Activated CD8-positive, alpha-beta memory T cell treated with anti-CD3 and anti-CD28 coated beads, Interleukin-2, amount 50 U/mL, for 48 hours (primary cell): ENCODE measurements around the gene SLC9A5.

ENCODE experiments used
- DNase-seq: peaks from one replicate; pipeline ENCODE4 v3.0.0-alpha.2; 2020

The SLC9A5 gene

DNA sequence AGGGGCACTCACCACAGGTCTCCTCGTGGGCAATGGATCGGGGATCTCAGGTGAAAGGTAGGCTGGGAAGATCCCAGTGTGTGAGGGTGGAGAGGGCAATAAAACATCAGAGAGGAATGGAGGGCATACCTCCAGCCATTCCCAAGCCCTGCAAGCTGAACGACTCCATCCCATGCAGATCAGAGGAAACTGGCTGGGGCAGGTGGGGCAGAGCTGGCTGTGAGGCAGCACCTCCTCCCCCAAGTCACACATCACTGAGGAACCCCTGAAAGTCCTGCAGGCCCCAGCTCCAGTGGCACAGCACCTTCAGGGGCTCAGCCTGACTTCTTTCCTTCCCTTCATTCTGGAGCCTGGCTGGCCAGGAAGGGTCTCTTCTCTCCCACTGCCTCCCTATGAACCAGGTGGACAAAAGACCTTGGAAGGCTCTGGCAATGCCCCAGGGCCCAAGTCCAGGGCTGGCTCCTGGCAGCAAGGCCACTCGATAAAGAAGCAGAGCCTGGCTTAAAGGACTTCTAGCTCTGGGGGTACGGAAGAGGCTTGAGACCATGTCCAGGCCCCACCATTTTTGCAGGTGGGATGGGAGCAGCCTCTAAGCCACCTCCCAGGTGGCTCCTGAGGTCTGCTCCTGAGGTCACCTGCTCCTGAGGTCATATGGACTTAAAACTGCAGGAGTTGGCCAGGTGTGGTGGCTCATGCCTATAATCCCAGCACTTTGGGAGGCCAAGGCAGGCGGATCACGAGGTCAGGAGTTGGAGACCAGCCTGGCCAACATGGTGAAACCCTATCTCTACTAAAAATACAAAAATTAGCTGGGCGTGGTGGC, 35.4 kb upstream of the SLC9A5 start:
- no peak for DNase-seq

- no peak for DNase-seq
These were observed 33.1 kb upstream of the SLC9A5 start for GRCh38 chr16:67215706-67216105.

DNA sequence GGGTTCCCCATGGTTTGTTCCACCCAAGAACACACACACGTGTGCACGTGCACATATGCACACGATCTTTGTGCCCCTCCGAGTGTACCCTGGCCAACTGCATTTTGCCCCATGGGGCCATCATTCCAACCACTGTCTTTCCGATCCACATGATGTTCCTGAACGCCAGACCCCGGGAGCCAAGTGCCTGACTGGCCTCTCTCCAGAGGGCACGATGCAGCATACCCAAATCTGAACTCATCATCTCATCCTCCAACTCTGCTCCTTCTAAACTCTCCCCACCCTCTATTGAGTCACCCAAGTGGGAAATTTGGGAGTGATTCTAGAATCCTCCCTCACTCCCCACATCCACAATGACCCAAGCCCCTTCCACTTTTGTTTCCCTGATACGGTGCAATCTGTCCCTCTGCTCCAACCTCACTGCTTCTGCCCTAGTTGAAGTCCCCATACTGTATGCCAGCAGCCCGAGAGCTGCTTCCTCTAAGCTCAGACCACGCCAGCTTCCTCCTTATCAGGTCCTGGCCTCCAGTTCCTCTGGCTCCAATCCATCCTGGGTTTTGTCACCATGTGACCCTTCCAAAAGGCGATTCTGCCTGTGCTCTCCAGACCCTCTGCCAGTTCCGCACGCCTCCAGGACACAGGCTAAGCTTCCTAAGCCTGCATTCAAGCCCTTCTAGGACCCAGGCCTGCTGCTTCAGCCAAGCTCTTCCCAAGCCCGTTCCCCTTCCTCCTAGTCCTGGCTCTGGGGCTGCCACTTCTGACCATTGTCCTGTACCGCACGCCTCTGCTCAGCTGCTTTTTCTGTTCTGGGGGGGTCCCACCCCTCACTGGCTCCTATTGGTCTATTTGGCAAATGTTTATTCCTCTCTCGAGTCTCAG, 31.9 kb upstream of the SLC9A5 start:
- no peak for DNase-seq

- no peak for DNase-seq
These were observed 24.8 kb upstream of the SLC9A5 start for GRCh38 chr16:67223992-67224391.

- DNase-seq, result no peak
These were observed 22.4 kb upstream of the SLC9A5 start for GRCh38 chr16:67226295-67226803.

DNA sequence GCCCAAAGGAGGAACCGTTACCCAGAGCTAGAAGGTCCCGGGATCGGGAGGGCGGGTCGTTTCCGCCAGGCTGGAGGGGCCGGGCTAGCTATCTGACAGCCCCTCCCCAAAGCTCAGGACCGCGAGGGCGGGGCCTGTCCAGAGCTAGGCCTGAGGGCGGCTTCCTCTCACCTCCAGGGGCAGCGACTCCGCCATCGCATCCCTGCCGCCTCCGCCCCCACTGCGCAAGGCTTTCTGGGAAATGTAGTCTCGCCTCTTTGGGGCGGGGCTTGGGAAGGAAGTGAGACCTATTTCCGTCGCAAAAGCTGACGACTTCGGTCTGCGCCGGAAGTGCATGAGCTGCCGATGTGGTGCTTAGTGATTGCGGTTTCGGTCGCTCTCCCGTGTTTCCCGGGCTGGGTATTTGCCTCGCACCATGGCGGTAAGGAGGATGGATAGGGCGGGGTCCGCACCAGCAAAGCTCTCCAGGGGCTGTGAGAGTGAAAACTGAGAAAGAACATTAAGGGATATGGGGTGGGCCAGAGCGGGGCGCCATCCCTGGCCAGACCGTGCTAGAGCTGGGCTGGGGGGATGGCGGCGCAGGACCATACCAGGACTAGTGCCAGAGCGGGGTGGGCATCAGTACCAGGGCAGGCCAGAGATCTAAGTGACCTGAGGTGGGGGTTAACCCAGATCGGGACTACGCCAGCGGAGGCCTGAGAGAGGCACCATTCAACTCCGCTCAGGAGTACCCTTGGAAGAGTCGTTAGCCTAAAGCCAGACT, 21.8 kb upstream of the SLC9A5 start, which contains the start of gene TMEM208:
Gene TMEM208 (plus strand): TSS at position 327 of the 763 bp plus-strand sequence. CDS start 89 bp downstream, at position 416.
- peak; percentile 100 for DNase-seq

DNA sequence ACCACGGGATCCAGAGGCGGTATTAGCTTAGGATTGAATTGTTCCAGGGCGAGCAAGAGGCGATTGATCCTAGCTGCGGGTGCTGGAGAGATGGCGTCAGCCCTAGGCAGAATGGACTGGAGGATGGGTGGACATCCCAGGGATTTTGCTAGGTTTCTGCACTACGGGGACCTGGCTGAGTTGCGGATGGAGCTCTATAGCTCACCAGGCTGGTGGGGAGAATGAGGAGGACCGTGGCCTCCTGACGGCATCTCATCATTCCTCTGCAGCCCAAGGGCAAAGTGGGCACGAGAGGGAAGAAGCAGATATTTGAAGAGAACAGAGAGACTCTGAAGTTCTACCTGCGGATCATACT, 21.2 kb upstream of the SLC9A5 start:
- DNase-seq, result no peak

DNA sequence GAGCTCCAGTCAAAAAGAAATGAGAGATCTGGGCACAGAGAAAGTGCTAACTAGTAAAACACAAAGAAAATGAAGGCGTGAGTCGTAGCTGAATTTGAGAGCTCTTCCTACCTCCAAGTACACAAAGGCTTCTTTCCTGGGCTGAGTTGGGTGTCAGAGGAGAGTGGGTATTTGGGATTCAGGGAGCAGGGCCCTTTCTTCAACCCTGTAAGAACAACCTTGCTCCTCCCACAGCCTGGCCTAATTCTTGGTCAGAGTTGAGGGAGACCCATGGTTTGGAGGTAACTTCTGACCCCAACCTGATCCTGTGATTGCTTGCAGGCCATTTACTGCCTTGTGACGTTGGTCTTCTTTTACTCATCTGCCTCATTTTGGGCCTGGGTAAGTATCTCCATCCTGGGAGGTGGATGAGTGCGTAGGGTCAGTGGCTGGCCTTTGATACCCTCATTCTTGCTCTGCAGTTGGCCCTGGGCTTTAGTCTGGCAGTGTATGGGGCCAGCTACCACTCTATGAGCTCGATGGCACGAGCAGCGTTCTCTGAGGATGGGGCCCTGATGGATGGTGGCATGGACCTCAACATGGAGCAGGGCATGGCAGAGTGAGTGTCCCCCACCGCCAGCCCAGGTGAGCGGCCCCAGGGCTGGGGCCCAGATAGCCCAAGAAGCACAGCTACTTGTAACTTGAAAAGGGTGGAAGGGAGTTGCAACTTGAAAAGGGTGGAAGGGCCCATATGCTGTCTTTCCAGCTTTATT, 20.6 kb upstream of the SLC9A5 start:
- no peak for DNase-seq

- no peak for DNase-seq
These were observed 19.9 kb upstream of the SLC9A5 start for GRCh38 chr16:67228905-67229304.

- DNase-seq, result no peak
These were observed 18.6 kb upstream of the SLC9A5 start for GRCh38 chr16:67229906-67230808.

GRCh38 chr16:67230809-67231660, 17.7 kb upstream of the SLC9A5 start:
- no peak for DNase-seq

- DNase-seq, result no peak
These were observed 15.2 kb upstream of the SLC9A5 start for GRCh38 chr16:67233596-67233995.

DNA sequence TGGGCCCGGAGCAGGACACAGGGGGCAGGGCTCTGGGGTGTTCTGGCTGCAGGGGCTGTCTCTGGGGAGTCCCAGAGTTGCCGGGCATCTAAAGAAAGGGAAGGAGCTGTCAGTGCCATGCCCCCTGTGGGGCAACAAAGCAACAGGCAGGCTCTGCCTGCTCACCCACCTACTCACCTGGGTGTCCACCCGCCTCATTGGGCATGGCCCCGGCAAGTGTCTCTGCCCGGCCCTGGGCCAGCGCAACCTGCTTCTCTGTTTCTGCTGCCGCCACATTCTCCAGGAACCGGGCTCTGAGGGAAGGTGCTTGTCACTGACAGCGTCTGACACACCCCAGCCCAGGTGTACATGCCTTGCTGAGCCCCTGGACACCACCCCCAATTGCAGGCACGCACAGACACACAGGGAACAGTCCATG, 14.6 kb upstream of the SLC9A5 start:
- no peak for DNase-seq

DNA sequence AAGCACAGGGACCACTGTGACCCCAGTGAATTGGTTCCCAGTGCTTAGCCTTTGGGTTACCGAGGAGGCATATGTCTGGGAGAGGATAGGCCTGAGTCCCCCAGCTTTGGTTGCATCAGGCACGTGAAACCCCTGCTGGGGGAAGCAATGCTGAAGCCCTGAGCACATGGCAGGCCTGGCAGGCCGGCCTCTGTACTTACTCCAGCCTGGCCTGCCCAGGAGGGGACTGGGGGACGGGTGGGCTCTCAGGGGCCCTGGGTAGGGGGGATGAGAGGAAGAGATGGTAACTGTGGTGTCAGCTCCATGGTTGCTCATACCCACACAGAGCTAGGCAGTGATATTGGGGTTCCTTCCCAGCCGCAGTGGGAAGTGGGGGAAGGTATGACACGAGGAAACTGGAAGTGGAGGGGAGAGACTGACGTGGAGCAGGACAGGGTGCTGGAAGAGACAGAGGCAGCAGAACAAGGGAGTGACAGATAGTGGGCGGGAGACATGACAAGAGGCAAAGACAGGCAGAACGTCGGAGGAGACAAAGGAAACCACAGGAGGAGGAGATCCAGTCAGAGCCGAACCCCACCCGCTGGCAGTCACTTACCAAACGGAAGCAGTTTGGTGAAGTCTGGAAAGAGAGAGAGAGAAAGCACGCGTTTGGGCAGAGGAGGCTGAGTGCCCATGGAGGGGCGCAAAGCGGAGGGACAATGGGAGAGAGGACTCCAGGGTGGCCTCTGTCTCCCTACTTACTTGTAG, 12.8 kb upstream of the SLC9A5 start:
- no peak for DNase-seq

DNA sequence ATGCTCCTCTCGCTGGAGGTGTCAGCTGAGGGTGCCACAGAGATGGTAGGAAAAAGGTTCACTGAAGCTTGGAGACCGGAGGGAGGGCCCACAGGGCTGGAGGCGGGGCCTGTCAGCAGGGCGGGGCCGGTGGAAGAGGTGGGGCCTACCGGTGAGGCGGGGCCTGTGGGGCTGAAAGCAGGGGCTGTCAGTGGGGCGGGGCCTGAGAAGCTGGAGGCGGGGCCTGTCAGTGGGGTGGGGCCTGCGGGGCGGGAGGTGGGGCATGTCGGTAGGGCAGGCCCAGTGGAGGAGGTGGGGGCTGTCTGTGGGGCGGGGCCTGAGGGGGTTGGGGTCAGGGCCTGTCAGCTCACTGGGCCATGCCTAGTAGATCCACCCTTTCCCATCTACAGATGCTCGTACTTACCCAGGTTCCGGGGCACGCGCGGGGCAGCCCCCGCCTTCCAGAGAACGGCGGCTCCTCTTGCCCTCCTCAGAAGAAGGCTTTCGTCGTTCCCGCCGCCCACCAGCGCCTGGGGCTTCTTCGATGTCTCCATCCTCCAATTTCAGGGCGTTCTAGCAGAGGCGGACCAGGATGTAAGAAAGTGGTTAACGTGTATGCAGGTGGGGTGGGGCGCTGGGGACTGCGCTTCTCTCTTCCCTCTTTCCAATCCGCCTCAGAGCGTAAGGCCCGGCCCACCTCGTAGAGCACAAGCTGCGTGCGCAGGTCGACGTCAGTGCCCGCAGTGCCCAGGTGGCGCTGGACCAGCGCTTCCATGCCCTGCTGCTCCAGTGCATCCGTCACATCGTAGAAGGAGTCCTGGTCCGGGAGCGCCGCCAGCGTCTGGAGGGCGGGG, 12.0 kb upstream of the SLC9A5 start:
- peak; percentile 94 for DNase-seq

DNA sequence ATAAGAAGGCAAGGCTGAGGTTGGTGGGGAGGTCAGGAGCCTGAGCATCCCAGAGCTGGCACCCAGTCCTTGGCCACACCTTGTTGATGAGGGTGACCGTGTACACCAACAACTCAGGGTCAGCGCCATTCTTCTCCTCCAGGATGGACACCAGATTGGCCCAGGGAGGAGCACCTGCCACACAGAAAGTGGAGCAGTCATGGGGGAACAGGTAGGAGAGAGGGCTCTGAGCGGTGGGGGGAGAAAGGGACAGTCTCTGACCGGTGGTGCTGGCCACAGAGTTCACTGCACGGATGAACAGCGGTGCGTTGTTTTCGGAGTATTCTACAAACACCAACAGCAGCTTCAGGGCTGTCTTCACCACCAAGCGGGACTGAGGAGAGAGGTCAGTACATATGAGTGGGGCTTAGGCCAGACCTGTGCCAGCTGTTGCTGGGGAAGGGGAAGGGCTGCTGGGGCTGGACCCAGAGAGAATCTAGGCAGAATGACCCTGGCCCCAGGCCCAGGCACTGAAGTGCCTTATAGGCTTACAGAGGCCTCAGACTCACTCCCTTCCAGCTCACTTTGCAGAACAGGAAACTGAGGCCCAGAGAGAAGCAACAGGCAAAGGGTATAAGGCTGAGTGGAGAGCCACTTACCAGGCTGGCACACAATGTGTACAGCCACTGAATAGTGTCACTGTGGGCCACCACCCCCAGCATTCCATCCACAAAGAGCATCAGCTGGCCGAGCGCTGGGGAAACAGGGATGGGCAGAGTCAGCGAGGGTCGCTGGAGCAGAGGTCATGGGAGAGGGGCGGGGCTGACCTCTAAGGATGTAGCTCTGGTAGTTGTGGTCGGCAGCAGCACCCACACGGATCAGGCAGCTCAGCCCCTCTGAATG, 11.1 kb upstream of the SLC9A5 start:
- DNase-seq, result no peak

DNA sequence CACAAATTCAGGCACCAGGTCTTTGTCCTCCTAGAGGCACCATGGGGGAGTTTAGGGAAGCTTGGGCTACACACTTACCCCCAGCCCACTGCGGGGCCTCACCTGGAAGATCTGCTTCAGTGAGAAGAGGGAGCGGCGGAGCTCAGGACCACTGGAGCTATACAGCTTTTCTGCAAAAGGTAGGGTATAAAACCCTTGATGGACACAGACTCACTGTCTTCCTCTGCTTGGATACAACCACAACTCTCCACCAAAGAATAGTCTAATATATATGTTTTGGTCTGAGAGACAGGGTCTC, 10.6 kb upstream of the SLC9A5 start:
- no peak for DNase-seq
